Suppressor macrophage treated with lipopolysaccharide for 4 hours (primary cell): Measurements from ENCODE around the gene EOLA1.
"Not testable (repeated sequence)": the region's sequence is repeated elsewhere in the genome, so short reads cannot be mapped to it uniquely, and the experiment has no call there.

Experiments used
- DNase-seq: peaks from one replicate; pipeline ENCODE4 v3.0.0-alpha.2; 2020

EOLA1 gene

DNA sequence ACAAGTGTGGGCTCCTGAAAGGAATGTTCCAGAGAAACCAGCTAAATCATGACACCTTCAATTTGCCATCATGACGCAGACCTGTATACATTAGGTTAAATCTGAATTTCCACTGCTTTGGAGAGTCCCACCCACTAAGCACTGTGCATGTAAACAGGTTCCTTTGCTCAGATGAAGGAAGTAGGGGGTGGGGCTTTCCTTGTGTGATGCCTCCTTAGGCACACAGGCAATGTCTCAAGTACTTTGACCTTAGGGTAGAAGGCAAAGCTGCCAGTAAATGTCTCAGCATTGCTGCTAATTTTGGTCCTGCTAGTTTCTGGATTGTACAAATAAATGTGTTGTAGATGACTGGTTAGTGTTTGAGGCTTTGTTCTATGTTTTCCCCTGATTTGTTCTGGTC, 6.2 kb downstream of the EOLA1 start:
- DNase-seq, result not testable (repeated sequence)

DNA sequence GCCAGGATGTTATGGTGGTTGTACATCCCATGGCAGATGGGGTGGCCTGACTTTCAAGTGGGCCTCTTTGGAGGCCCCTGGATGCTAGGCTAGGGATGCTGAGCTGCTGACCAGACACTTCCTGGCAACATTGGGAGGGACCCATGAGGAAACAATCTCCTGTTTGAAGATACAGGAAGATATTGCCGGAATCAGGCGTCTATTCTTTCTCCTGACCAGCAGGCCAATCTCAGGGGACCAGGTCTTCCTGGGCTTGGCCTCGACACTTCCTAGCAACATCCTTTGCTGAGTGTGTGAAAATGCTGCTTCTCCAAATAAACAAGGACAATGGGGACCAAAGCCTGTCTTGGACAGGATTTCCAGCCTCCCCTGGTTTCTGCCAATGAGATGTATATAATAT, 7.0 kb downstream of the EOLA1 start:
- DNase-seq, result not testable (repeated sequence)

DNA sequence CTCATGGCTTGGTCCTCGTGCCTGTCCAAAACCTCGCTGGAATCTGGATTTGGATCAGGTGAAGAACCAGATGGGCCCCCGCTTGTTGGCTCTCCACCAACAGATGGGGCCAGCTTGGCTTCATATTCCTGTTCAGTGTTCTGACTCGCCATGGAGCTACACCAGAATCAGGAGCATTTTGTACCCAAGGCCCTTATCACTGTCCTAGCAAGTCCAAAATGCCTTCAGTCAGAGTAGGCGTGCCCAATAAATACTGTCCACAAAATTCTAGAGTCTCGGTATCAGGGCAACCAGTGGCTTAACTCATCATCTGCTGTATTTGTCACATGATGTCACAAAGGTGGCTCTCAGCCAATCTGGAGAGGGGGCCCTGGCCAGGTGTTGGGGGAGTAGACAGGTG, 8.9 kb downstream of the EOLA1 start, which contains the start of gene HSFX3:
TSS of gene HSFX3 (minus strand) at position 224 of the 400 bp plus-strand sequence. CDS start at position 152, 72 bp downstream.
- not testable (repeated sequence) for DNase-seq

DNA sequence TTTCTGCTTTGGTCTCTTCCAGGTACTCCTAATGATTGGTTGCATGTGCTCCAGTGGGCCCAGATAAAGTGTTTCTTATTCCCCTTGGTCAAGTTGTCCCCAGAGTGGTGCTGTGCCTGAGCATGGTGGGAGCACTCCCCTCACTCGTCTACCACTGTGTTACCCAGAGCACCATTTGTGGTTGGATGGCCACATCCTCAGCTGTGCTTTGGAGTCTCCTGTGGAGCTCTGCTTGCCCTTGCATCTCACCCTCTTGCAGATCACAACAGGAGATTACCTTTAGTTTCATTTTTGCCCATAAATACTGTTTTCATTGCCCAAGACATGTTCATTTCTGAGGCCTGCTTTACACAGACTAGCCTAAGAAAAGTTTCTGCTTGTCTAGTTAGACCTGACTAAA, 9.6 kb downstream of the EOLA1 start:
- not testable (repeated sequence) for DNase-seq

DNA sequence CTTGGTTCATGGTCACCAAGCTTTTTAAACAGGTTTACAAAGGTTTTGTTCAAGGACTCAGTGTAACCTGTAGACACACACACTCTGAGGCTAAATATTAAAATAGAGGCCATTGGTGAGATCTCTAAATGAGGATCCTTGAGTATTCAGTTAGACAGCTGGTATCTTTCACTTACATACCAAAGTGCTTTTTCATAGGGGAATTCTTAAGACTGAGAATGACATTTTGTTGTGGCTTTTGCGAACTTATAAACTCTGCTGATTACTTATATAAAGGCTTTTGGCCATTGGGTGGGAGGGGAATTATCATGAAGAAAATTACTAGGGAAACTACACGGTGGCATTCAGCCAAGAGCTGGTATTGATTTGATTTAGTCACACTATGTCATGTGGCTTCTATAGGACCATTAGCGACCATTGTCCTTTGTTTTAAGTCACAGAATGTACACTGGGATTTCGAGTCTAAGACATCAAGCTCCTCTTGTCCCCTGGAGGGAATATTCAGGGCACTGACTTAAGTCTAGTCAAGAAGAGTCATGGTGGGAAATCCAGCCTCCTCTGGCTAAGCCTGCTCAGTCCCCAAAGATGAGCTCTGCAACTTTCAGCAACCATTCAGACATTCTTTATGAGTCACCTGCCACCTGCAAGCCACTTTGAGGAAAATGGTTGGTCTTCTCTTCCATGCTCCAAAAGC, 10.6 kb downstream of the EOLA1 start:
- not testable (repeated sequence) for DNase-seq

DNA sequence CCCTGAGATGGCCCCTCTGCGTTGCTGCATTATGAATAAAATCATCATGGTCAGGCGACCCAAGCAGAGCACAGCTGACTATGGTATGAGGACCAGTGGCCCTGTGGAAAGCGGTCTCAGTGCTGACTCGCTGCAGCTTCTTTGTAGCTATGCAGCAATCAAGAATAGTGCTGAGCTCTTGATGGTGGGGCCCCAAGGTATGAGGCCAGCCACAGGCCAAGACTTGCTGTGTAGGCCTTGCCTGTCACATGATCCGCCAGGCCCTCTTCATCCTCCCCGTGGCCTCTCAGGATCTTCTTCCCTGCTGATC, 11.1 kb downstream of the EOLA1 start:
- not testable (repeated sequence) for DNase-seq

DNA sequence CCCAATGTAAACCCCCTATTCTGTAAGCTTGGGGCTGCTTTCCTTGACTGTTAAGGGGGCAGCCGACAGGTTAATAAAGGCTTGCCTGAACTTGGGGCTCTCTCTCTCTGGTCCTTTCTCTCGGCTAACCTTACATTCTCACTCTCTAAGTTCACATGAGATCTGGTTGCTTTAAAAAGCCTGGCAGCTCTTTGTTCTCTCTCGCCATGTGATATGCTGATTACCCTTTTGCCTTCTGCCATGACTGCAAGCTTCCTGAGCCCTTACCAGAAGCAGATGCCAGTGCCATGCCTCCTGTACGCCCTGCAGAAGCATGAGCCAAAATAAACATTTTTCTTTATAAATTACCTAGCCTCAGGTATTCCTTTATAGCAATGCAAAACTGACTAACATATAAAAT, 14.4 kb downstream of the EOLA1 start:
- not testable (repeated sequence) for DNase-seq

DNA sequence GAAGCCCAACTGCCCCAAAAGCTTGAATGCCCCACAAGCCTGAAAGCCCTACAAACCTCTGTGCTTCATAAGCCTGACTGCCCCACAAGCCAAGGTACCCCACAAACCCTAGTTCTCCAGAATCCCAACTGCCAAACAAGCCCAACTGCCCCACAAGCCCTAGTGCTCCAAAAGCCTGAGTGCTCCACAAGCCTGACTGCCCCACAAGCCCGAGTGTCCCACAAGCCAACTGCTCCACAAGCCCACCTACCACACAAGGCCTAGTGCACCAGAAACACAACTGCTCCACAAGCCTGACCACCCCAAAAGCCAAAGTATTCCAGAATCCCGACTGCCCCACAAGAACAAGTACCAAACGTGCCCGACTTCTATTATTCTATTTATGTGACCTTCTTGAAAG, 22.5 kb downstream of the EOLA1 start:
- DNase-seq, result no peak

DNA sequence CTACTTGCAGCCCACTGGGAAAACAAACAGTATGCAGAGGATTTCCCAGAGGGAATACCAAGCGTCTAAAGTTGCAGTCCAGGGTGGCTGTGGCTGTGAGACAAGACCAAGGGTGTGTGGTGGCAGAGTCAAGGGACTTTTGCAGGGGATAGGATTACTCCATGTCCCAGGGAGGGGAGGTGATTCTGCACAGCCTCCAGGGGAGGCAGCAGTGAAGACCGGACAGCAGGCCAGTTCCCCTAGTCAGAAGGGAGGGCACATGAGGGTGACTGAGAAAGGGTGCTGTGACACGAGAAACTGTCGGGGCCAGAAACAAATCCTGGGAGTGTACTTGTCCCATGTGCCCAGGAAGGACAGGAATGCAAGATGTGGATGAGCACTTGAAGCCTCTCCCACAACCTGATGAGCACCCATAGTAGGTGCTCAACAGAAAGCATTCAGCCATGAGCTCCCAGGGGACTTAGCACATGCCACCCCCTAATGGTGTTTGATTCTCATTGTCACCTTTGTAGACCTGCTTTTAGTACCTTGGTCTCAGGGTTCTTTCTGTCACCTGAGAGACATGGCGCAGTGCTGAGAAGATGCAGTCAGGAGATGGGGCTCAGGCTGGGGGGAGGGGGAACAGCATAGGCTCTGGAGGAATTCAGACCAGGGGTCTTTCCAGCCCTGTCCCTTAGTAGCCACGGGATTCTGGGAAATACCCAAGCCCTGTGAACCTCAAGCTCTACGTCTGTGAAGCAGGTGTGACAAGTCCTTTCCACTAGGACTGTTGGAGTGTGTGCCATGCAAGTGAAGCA, 27.0 kb downstream of the EOLA1 start:
- no peak for DNase-seq

DNA sequence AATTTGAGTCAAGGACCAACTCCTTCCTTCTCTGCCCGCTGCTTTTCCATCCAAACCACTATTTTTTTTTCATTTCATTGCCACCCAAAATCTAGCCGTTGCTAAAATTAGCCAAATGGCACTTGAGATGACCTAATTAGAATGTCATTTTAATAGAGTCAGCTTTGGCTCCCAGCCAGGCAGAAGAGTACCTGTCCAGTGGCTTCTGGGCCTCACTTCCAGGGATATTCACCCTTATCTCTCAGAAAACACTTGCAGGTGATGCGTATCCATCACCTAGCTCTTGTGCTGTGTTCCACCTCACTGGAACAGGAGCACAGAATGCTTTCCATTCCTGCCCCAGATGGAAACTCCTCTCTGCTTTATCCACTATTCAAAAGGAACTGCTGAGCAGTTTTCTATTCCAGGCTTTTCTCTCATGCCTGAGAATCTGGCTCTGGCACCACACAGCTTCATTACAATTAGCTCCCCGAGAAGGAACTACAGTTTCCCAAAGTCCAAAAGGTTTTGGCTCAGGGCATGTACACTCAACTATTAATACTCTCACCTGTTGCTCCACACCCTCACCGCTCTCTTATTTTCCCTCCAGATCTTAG, 28.0 kb downstream of the EOLA1 start:
- DNase-seq, result no peak

DNA sequence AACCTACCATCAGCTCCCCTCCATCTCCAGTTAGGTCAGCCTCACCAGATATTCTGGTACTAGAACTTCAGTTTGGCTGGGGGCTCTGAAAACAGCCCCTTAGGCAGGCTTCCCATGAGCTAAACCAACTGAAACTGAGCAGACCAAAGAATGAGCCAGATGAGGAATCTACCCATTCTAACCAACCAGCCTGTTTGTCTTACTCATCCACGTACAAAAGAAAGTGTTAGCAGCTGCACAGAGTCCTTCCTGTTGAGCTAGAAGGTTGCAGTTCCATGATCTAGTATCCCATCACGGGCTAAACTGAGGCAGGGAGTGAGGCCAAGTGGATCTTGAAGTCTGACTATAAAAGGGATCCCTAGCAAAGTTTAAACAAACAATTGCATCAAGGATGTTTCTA, 29.0 kb downstream of the EOLA1 start:
- no peak for DNase-seq

DNA sequence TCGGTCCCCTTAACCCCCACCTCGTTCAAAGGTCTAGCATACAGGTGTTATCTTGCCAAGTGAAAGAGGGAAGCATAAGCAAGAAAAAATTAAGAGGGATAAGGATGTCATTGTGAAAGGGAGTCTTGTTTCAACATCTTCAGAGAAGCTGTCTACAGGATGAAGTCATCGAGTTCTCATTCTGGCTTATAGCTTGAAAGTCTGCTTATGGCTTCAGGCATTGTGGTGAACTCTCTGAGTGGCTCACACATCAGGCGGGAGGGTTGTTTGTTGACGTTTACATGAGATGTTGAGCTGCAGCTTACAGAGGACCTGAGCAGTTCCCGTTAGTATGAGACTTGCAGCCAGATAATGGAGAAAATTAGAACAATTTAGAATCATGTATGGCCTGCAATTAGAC, 29.9 kb downstream of the EOLA1 start:
- DNase-seq, result peak; percentile 1

DNA sequence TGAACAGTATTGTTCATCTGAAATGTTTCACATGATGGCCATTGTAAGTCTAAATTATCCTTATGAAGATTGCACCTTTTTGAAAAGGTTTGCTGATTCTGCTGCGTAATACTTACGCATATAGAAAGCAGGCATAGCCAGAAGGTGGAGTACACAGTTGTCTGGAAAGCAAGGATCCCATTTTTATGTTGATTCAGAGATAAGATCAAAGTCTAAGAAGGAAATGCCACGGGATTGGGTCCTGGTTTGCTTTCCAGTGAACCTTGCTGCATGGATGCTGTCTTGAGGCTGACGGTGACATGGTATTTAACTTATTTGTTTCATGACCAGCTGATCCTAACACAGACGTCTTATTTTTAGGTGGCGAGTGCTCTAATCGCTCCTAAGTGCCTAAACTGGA, 31.0 kb downstream of the EOLA1 start:
- no peak for DNase-seq

DNA sequence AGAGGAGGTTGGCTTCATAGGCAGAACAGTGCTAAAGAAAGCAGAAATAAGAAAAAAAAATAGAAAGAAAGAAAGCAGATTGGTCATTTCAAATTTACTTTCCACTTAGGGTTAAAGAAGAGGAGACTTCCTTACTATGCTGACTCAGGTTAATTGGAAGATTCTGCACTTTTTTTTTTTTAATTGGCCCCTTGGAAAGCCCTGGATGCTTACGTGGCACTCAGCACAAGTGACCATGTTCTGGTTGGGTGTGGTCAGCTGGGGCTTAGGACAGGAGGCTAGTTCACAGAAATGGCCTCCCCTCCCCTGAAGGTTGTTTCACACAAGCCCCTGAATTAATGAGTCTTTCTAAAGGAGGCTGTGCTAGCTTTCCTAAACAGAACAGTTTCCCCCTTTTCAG, 31.9 kb downstream of the EOLA1 start:
- DNase-seq, result no peak

DNA sequence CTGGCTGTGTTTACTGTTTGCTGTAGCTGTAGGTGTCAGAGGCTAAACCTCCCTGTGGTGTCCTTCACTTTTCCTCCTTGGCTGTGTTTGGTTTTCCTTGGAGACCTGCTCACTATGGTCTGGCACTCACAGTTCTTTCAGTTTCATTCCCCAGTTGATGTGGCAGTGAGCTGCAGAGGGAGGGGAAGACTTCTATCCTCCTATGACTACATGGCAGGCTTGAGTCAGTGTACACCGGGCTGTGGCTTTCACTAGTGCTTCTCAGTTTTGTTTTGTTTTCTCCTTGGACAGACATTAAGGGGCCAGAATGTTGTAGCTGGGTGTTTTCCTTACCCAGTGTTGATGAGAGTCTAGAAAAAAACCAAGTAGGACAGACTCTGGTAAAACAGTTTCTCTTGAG, 32.6 kb downstream of the EOLA1 start:
- not testable (repeated sequence) for DNase-seq

DNA sequence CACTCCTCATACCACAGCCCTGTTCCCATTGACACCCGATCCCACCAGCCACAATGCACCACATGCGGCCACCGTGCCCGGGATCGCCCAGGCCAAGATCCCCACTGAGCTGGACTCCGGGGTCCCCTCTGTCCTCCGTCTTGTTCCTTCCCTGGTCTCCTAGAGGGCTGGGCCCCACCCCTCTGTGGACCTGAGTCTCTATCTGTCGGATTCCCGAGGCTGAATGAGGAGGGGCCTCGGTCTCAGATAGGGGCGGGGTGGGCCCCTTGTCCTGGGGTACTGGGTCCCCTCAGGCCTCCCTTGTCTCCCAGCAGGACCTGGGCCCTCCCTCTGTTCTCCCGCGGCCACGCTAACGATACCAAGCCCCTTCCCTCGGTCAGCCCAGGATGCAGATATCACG, 44.8 kb downstream of the EOLA1 start:
- not testable (repeated sequence) for DNase-seq

DNA sequence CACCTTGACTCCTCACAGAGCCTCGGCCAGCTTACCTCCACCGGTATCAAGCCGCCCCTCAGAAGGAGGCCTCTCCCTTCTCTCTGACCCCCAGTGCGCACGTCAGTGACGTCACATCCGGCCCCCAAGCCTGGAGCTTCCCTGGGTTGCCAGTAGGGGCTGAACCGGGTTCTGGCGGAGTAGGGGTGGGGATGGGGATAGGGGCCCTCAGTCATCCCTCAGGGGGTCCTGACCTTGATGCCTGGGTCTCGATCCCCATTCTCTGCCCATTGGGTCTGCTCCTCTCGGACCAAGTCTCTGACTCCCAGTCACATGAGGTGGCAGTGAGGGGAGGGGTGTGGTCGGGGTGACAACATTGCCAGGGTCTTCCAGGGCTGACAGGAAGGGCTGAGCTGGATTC, 46.5 kb downstream of the EOLA1 start, which contains the start of gene MAGEA9B:
TSS of gene MAGEA9B (minus strand) at position 101 of the 400 bp plus-strand sequence. CDS start 4,280 bp downstream, outside the sequence.
- DNase-seq, result not testable (repeated sequence)

DNA sequence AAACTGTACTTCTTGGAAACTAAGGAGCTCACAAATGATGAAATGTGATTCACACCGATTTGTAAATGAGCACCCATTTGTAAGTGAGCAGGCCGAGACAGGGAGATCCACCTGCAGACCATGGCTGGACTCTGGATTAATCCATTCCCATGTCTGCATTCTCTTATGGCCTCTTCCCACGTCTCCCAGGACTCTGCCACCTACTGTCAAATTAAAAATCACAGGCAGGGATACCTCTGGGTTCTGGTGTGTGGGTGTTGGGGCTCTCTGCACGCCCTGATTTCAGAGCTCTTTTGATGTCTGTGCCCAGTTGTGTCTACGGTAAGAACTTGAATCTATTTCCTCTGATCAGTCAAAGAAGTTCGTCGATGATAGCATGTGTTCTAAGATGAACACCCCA, 50.2 kb downstream of the EOLA1 start:
- not testable (repeated sequence) for DNase-seq

DNA sequence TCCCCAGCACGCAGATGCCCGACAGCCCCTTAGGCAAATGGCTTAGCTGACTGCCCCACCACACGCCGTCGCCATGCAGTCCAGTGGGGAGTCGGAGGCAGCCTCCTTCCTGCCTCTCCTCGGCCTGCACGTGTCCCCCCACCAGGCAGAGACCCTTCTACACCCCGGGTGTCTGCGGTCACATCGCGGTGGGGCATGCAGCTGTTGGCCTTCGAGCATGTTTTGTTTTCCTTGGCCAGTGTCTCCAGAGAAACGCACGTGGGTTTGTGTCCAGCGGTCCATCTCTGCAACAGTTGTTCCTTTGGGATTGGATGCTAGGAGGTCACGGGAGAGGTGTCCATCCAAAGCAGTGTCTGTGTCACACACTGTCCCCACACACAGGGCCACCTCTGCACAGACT, 54.4 kb downstream of the EOLA1 start, which contains the start of gene HSFX2:
TSS of gene HSFX2 (minus strand) at position 101 of the 400 bp plus-strand sequence. CDS start 614 bp downstream, outside the sequence.
- DNase-seq, result not testable (repeated sequence)

DNA sequence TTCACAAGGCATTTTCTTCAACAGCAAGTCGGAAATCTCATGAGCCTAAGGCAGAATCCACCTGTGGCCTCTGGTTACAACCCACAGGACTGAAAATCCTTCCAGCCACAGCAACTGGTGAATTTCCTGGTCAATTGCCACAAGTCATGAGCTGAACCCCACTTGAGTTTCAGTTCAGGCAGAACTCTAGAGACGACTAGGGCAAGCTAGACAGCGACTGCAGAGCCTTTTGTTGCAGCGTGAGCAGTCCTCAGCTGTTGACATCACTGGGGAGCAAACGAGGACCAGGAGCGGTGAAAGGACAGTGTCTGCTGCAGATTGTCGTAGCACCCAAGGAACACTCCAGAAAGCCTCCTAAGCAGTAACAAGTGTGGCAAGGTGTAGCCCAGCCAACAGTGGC, 55.1 kb downstream of the EOLA1 start:
- DNase-seq, result not testable (repeated sequence)
